Peyer's patch (tissue), 4 donors: ENCODE results near the gene NHSL1.

Source experiments
- CTCF ChIP-seq, 6 experiments: fragments of 450-650 bp in 4 of 6; fragments of 200-600 bp in 2 of 6; sonication (generic) in 1 of 6; IDR thresholded peaks; one replicate each; pipeline ENCODE4 v1.5.1; 2017 to 2019; ENCODE audit warnings: antibody characterized with exemption in 6 of 6, mild to moderate bottlenecking in 3 of 6, moderate library complexity in 1 of 6
- POLR2A ChIP-seq, 2 donors: fragments of 450-650 bp; IDR thresholded peaks; one replicate each; pipeline ENCODE4 v1.5.1; 2017; ENCODE audit warnings: antibody characterized with exemption in 2 of 2, mild to moderate bottlenecking in 2 of 2, moderate library complexity in 2 of 2

- TF ChIP-seq CTCF (IDR thresholded peaks at IDR 0.05) (no peak), POLR2A (IDR thresholded peaks at IDR 0.05) (no peak)
Measured at GRCh38 chr6:138434925-138435324, 64.4 kb downstream of the NHSL1 start.
